Muscle of arm (tissue), 12 donors: Measurements from ENCODE around the gene NBPF3. TPM values are rescaled to one million over a fixed set of nuclear protein-coding genes. Genes with fewer than 3 reads are reported as not detected.

ENCODE experiments used
- polyA plus RNA-seq, 12 donors: library from polyadenylated mRNA; unstranded; fragments of 120-200 nt; gene quantifications; one replicate each; pipeline ENCODE4 v1.2.1, GENCODE V29; 2013; ENCODE audit not compliant: insufficient read length in 12 of 12

NBPF3 gene
- polyA plus RNA-seq, 12 donors: 4.6 to 15.5 (median 8.9) TPM; not detected in 2

Other genes starting within 250 kb of the NBPF3 start
- gene ECE1, start 149.7 kb upstream of the NBPF3 start, polyA plus RNA-seq: 10 to 100 TPM in 11 of 12 donors, not detected in 1; 26.2 to 54.0 (median 30.3) TPM
- 10 to 100 TPM in 1 of 12 donors, 1 to 10 TPM in 10, not detected in 1; 2.1 to 12.1 (median 3.1) TPM for gene ALPL, start 69.3 kb downstream of the NBPF3 start, polyA plus RNA-seq
- 1 to 10 TPM in 11 of 12 donors, not detected in 1; 1.1 to 9.2 (median 1.7) TPM for gene RAP1GAP, start 229.2 kb downstream of the NBPF3 start, polyA plus RNA-seq